Brain microvascular endothelial cell (primary cell): ENCODE data around the gene STAG3.
A peak's percentile ranks its signal among the peaks of the same experiment; 100 is the strongest.
"Not testable (repeated sequence)": the region's sequence is repeated elsewhere in the genome, so short reads cannot be mapped to it uniquely, and the experiment has no call there.

Experiments used
- DNase-seq: peaks from one replicate; pipeline ENCODE4 v3.0.0-alpha.2; 2020
- H3K27ac ChIP-seq: fragments of 250-450 bp; sonication (Bioruptor Pico); 2 replicates; pipeline ENCODE4 v1.5.1; 2020; ENCODE audit warnings: mild to moderate bottlenecking, moderate library complexity
- H3K27me3 ChIP-seq: fragments of 250-450 bp; sonication (Bioruptor Pico); replicated peaks from 2 replicates; pipeline ENCODE4 v1.5.1; 2020; ENCODE audit warnings: mild to moderate bottlenecking
- H3K36me3 ChIP-seq: fragments of 250-450 bp; sonication (Bioruptor Pico); replicated peaks from 2 replicates; pipeline ENCODE4 v1.5.1; 2020; ENCODE audit warnings: mild to moderate bottlenecking
- H3K4me3 ChIP-seq: 2 replicates; pipeline ENCODE4 v1.5.1; 2011; ENCODE audit warnings: low read depth, mild to moderate bottlenecking, control low read depth, low read length, moderate library complexity
- CTCF ChIP-seq: IDR thresholded peaks from 2 replicates; pipeline ENCODE4 v1.5.1; 2011; ENCODE audit warnings: low read depth, mild to moderate bottlenecking, moderate library complexity, low read length, control low read depth, inconsistent platforms; ENCODE audit errors: missing control alignments
- in situ Hi-C: cut with HindIII; loops from 2 replicates; pipeline ENCODE4 v1.10.0; 2017; ENCODE audit warnings: low sequenced_read_pairs, low pct_ligation_motif_present

STAG3 gene

GRCh38 chr7:100220586-100221230 lies 43.0 kb downstream of the STAG3 start:
- no peak for DNase-seq
- Histone ChIP-seq H3K4me3 (no peak overlapping the region), H3K27ac (no peak overlapping the region), H3K27me3 (no peaks in the 10 kb centered on the region), H3K36me3 (no peaks in the 10 kb centered on the region)
- in situ Hi-C loops, result no loop called here
- TF ChIP-seq CTCF, result no peak

GRCh38 chr7:100221231-100221718 lies 43.6 kb downstream of the STAG3 start:
- H3K4me3 ChIP-seq, result no peak overlapping the region
- no peaks in the 10 kb centered on the region for H3K27me3 ChIP-seq
- in situ Hi-C loops, result no loop called here
- H3K36me3 ChIP-seq, result no peaks in the 10 kb centered on the region
- H3K27ac ChIP-seq, result no peak overlapping the region
- no peak for TF ChIP-seq CTCF
- DNase-seq, result no peak

- in situ Hi-C loops, result no loop called here
- H3K36me3 ChIP-seq, result no peaks in the 10 kb centered on the region
- DNase-seq, result no peak
- H3K4me3 ChIP-seq, result no peak overlapping the region
- no peak for TF ChIP-seq CTCF
- no peaks in the 10 kb centered on the region for H3K27me3 ChIP-seq
- H3K27ac ChIP-seq, result no peak overlapping the region
Observed at GRCh38 chr7:100221767-100222444, 44.2 kb downstream of the STAG3 start.

GRCh38 chr7:100222445-100223132 lies 44.9 kb downstream of the STAG3 start:
- H3K36me3 ChIP-seq, result no peaks in the 10 kb centered on the region
- H3K27ac ChIP-seq, result no peak overlapping the region
- H3K4me3 ChIP-seq, result no peak overlapping the region
- no peak for DNase-seq
- in situ Hi-C loops, result no loop called here
- no peak for TF ChIP-seq CTCF
- no peaks in the 10 kb centered on the region for H3K27me3 ChIP-seq

GRCh38 chr7:100223376-100223927 lies 45.7 kb downstream of the STAG3 start:
- H3K4me3 ChIP-seq, H3K27ac ChIP-seq, in situ Hi-C loops, H3K27me3 ChIP-seq, H3K36me3 ChIP-seq, DNase-seq: not testable (repeated sequence)

- H3K27ac ChIP-seq, H3K4me3 ChIP-seq, DNase-seq, in situ Hi-C loops, H3K36me3 ChIP-seq, H3K27me3 ChIP-seq: not testable (repeated sequence)
Observed at GRCh38 chr7:100224891-100225290, 47.2 kb downstream of the STAG3 start.

GRCh38 chr7:100234660-100235317 lies 57.1 kb downstream of the STAG3 start:
- H3K27ac ChIP-seq, DNase-seq, in situ Hi-C loops, H3K36me3 ChIP-seq, H3K27me3 ChIP-seq, H3K4me3 ChIP-seq: not testable (repeated sequence)

GRCh38 chr7:100239975-100240374 lies 62.3 kb downstream of the STAG3 start:
- DNase-seq, H3K27me3 ChIP-seq, H3K27ac ChIP-seq, in situ Hi-C loops, H3K36me3 ChIP-seq, H3K4me3 ChIP-seq: not testable (repeated sequence)

- not testable (repeated sequence) for H3K27ac ChIP-seq
Observed at GRCh38 chr7:100243385-100243784, 65.7 kb downstream of the STAG3 start.

More at GRCh38 chr7:100243385-100243784, 65.7 kb downstream of the STAG3 start:
- in situ Hi-C loops, H3K27me3 ChIP-seq, H3K36me3 ChIP-seq, H3K4me3 ChIP-seq: not testable (repeated sequence)
- DNase-seq, result peak; percentile 60
